A549 (cell line): ENCODE measurements around the gene AMMECR1.
"Not testable (repeated sequence)": the region's sequence is repeated elsewhere in the genome, so short reads cannot be mapped to it uniquely, and the experiment has no call there.

Experiments
- BHLHE40 ChIP-seq: IDR thresholded peaks from 2 replicates; pipeline ENCODE4 v1.6.1; 2012; ENCODE audit warnings: low read depth, low read length, inconsistent platforms
- CBX2 ChIP-seq: fragments of 200-600 bp; sonication (generic); IDR thresholded peaks from 2 replicates; pipeline ENCODE4 v1.6.1; 2016; ENCODE audit warnings: low read depth, mild to moderate bottlenecking, borderline replicate concordance
- CTCF ChIP-seq: fragments of >200 bp; sonication (Bioruptor Twin); formaldehyde crosslinking; IDR thresholded peaks from 3 replicates; pipeline ENCODE4 v1.5.1; 2016
- ESRRA ChIP-seq: fragments of 150-350 bp; IDR thresholded peaks from 2 replicates; pipeline ENCODE4 v1.6.1; 2014; ENCODE audit warnings: mild to moderate bottlenecking, low read length, borderline replicate concordance
- HMGXB4 ChIP-seq: fragments of 250-450 bp; sonication (Bioruptor Pico); IDR thresholded peaks from 2 replicates; pipeline ENCODE4 v1.5.0; 2021; ENCODE audit warnings: mild to moderate bottlenecking, moderate library complexity, borderline replicate concordance
- MAX ChIP-seq: IDR thresholded peaks from 2 replicates; pipeline ENCODE4 v1.6.1; 2012
- PHF8 ChIP-seq: fragments of 200-600 bp; sonication (generic); IDR thresholded peaks from 2 replicates; pipeline ENCODE4 v1.6.1; 2016; ENCODE audit warnings: low read depth, mild to moderate bottlenecking, antibody characterized with exemption, moderate library complexity, borderline replicate concordance
- RAD21 ChIP-seq, 2 experiments: fragments of >200 bp in 1 of 2; sonication (Bioruptor Twin) in 1 of 2; formaldehyde crosslinking in 1 of 2; IDR thresholded peaks in 1 of 2; conservative IDR thresholded peaks in 1 of 2; 2 replicates in 1 of 2; 3 replicates in 1 of 2; pipeline ENCODE4 v1.6.1; 2012 to 2018; ENCODE audit warnings: inconsistent platforms in 1 of 2
- RFX5 ChIP-seq: fragments of 450-650 bp; IDR thresholded peaks from 2 replicates; pipeline ENCODE4 v1.7.1; 2014; ENCODE audit warnings: antibody characterized with exemption, mild to moderate bottlenecking, moderate library complexity
- SMC3 ChIP-seq: fragments of >200 bp; sonication (Bioruptor Twin); formaldehyde crosslinking; IDR thresholded peaks from 3 replicates; pipeline ENCODE4 v1.6.1; 2018; ENCODE audit warnings: inconsistent platforms

GRCh38 chrX:110333458-110333857 is 15.6 kb upstream of the AMMECR1 start:
- not testable (repeated sequence) for TF ChIP-seq HMGXB4 (CRISPR knock-in tag); CTCF; MAX; RAD21 (conservative IDR thresholded peaks at IDR 0.05 in 1 of 2, IDR thresholded peaks at IDR 0.05 in 1 of 2); BHLHE40; PHF8; RFX5; SMC3; CBX2; ESRRA
